Measurements from ENCODE around the gene NXN.
"Not testable (repeated sequence)": the region's sequence is repeated elsewhere in the genome, so short reads cannot be mapped to it uniquely, and the experiment has no call there.

The NXN gene

GRCh38 chr17:753418-753817 is 226.2 kb downstream of the NXN start:
- DNase-seq = no peak

- peak; percentile 63 for DNase-seq
These were observed 226.9 kb downstream of the NXN start for GRCh38 chr17:752620-753219.

- peak; percentile 87 for DNase-seq
These were observed 227.5 kb downstream of the NXN start, which contains the start of gene GEMIN4 for GRCh38 chr17:752002-752619. GEMIN4 (minus strand) TSS chr17:752264; CDS start chr17:752142, 122 bp downstream.

- peak; percentile 31 for DNase-seq
These were observed 228.1 kb downstream of the NXN start for GRCh38 chr17:751269-752001.

- DNase-seq = no peak
These were observed 229.0 kb downstream of the NXN start for GRCh38 chr17:750431-751037.

- DNase-seq = not testable (repeated sequence)
These were observed 230.2 kb downstream of the NXN start for GRCh38 chr17:749359-749758.

Data from fibroblast of skin of scalp (primary cell).